Vagina (tissue), 2 donors: ENCODE measurements around the gene GPER1. TPM values are rescaled to one million over a fixed set of nuclear protein-coding genes. Genes with fewer than 3 reads are reported as not detected.

ENCODE experiments used
- DNase-seq, 2 donors: peaks; one replicate each; pipeline ENCODE4 v3.0.0-alpha.2; 2017; ENCODE audit errors: extremely low spot score in 2 of 2
- H3K27ac ChIP-seq: fragments of 200-600 bp; sonication (generic); one replicate; pipeline ENCODE4 v1.5.1; 2019
- H3K27me3 ChIP-seq: fragments of 200-600 bp; sonication (generic); one replicate; pipeline ENCODE4 v1.5.1; 2019
- H3K36me3 ChIP-seq, 2 donors: fragments of 200-600 bp; sonication (generic); one replicate each; pipeline ENCODE4 v1.5.1; 2017 to 2019
- H3K4me1 ChIP-seq: fragments of 200-600 bp; sonication (generic); one replicate; pipeline ENCODE4 v1.5.1; 2019
- H3K4me3 ChIP-seq, 2 donors: fragments of 200-600 bp; sonication (generic); 1 replicate in 1 of 2; 2 replicates in 1 of 2; pipeline ENCODE4 v1.5.1; 2016 to 2019
- H3K9me3 ChIP-seq: fragments of 200-600 bp; sonication (generic); one replicate; pipeline ENCODE4 v1.5.1; 2019
- POLR2A ChIP-seq, 2 donors: fragments of 450-650 bp; IDR thresholded peaks; one replicate each; pipeline ENCODE4 v1.6.1; 2017; ENCODE audit warnings: antibody characterized with exemption in 2 of 2, mild to moderate bottlenecking in 2 of 2, moderate library complexity in 2 of 2
- POLR2AphosphoS5 ChIP-seq, 2 donors: sonication (generic); formaldehyde crosslinking; IDR thresholded peaks; one replicate each; pipeline ENCODE4 v1.9.0; 2017; ENCODE audit warnings: antibody characterized with exemption in 2 of 2, mild to moderate bottlenecking in 2 of 2, low read depth in 1 of 2; ENCODE audit not compliant: insufficient read depth in 1 of 2
- intact Hi-C: fragments of 100-400 bp; cut with DNase I; formaldehyde crosslinking; loops from one replicate; pipeline ENCODE4 v1.15.1; 2023
- total RNA-seq: library from RNA; depleted of rRNA; stranded (reverse); fragments of >200 nt; gene quantifications from one replicate; pipeline ENCODE4 v1.2.3, GENCODE V29; 2016
- TF ChIP-seq, protein P1 (sequence below), 3 experiments: fragments of 450-650 bp in 2 of 3; fragments of 200-600 bp in 1 of 3; sonication (generic) in 1 of 3; IDR thresholded peaks; one replicate each; pipeline ENCODE4 v1.5.1; 2017 to 2019; ENCODE audit warnings: antibody characterized with exemption in 3 of 3, mild to moderate bottlenecking in 2 of 3, moderate library complexity in 2 of 3

Gene GPER1
- total RNA-seq, 1 donor from 2014 or later = 8.3 TPM

DNA sequence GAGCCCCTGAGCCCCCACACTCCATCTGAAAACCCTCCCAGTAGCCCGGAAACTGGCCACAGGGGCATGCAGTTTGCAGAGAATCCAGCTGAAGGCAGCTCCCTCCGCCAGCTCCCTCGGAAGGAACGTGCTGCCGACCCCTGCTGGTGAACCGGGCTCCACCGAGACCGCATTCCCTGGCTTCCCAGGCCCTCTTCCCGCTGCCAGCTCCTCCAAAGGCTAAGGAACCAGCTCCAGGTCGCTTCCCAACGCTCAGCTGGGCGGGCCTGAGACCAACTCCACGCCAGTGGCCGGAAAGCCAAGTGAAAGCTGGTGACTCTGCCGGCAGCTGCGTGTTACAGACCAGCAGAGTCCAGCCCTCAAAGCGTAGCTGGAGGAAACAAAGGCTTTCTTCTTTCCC lies 35.8 kb downstream of the GPER1 start:
- peak in 1 of 2 donors; percentile 60 for TF ChIP-seq POLR2AphosphoS5 (IDR thresholded peaks at IDR 0.05; ENCODE audit: insufficient read depth in 1 of 2, low read depth in 1 of 2)
- TF ChIP-seq, protein P1, sequence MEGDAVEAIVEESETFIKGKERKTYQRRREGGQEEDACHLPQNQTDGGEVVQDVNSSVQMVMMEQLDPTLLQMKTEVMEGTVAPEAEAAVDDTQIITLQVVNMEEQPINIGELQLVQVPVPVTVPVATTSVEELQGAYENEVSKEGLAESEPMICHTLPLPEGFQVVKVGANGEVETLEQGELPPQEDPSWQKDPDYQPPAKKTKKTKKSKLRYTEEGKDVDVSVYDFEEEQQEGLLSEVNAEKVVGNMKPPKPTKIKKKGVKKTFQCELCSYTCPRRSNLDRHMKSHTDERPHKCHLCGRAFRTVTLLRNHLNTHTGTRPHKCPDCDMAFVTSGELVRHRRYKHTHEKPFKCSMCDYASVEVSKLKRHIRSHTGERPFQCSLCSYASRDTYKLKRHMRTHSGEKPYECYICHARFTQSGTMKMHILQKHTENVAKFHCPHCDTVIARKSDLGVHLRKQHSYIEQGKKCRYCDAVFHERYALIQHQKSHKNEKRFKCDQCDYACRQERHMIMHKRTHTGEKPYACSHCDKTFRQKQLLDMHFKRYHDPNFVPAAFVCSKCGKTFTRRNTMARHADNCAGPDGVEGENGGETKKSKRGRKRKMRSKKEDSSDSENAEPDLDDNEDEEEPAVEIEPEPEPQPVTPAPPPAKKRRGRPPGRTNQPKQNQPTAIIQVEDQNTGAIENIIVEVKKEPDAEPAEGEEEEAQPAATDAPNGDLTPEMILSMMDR (IDR thresholded peaks at IDR 0.05) = peak in 2 of 3 experiments; percentile 16 to 42
- no peak for TF ChIP-seq POLR2A (IDR thresholded peaks at IDR 0.05)
- Histone ChIP-seq H3K36me3 (peaks cover 0 to 5% of the 10 kb centered on the region in 2 donors), H3K27me3 (no peaks in the 10 kb centered on the region), H3K9me3 (no peaks in the 10 kb centered on the region), H3K4me3 (peak overlapping the region; percentile 8 to 23), H3K4me1 (peaks cover 25% of the 10 kb centered on the region), H3K27ac (peak overlapping the region; percentile 67)
- DNase-seq = no peak
- intact Hi-C loops = loop anchor here (2.0 to 5.0 kb wide), 2 partner anchors 19 to 36 kb away; partner anchors contain the start of gene GPER1

DNA sequence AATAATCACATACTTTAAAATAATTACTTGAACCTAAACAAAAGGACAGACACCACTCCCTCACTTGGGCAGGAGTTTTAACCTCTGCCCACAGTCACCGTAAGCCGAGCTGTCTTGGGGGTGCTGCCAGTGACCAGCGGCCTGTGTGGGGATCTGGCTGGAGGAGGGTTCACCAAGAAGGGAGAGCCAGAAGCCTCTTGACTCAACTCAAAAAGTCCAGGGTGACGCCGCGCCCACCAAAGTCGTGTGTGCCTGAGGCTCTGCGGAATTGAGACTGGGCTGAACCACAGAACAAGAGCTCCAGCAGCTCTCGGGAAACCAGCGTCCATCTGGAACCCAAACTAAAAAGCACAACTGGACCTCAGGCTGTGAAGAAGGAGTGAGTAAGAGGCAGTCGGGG lies 36.3 kb downstream of the GPER1 start:
- Histone ChIP-seq H3K27me3 (no peaks in the 10 kb centered on the region), H3K4me3 (peak overlapping the region; percentile 8 to 23), H3K36me3 (peaks cover 0 to 5% of the 10 kb centered on the region in 2 donors), H3K4me1 (peaks cover 25% of the 10 kb centered on the region), H3K27ac (peak overlapping the region; percentile 67), H3K9me3 (no peaks in the 10 kb centered on the region)
- no peak for TF ChIP-seq POLR2AphosphoS5 (IDR thresholded peaks at IDR 0.05; ENCODE audit: insufficient read depth in 1 of 2, low read depth in 1 of 2)
- no peak for TF ChIP-seq POLR2A (IDR thresholded peaks at IDR 0.05)
- TF ChIP-seq, protein P1 (IDR thresholded peaks at IDR 0.05) = no peak
- intact Hi-C loops = loop anchor here (2.0 to 5.0 kb wide), 2 partner anchors 19 to 37 kb away; partner anchors contain the start of gene GPER1
- no peak for DNase-seq

DNA sequence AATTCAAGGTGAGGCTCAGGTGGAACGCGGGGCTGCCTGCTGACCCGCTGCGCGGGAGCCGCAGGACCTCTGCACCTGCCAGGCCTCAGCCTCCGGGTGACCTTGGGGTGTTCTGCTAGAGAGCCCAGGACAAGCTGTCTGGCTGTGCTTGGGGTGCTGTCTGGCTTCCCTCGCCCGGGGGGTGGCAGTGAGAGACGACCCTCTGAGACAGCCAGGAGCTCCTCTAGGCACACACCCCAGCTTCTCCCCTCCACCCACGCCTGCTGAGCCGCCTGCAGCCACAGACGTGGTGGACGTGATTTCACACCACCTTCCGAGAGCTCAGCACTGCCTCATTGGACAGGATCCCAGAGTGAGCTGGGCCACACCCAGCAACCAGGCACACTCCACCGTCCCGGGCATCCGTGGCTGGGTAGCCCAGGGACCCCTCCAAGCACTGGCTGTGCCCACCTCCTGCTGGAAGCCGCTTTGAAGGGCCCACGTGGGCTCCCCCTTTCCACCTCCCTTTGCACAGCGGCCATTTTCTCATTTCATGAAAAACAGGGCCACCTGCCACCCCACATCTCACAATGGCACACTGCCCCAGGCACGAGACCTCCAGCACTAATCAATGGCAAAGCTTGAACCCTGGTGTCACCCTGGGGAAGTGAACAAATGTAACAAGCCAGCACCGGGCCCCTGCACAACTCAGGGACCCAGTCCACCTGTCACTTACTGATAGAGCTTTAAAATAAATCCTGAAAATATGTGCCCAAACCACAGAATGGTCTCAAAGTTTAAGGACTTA lies 37.1 kb downstream of the GPER1 start:
- peaks cover 0 to 5% of the 10 kb centered on the region in 2 donors for H3K36me3 ChIP-seq
- no peak overlapping the region for H3K4me3 ChIP-seq
- H3K27me3 ChIP-seq = no peaks in the 10 kb centered on the region
- intact Hi-C loops = loop anchor here (2.0 to 5.0 kb wide), 2 partner anchors 20 to 38 kb away; partner anchors contain the start of gene GPER1
- no peak for DNase-seq
- no peak overlapping the region for H3K27ac ChIP-seq
- H3K9me3 ChIP-seq = no peaks in the 10 kb centered on the region
- TF ChIP-seq POLR2A (IDR thresholded peaks at IDR 0.05) = no peak
- TF ChIP-seq, protein P1 (IDR thresholded peaks at IDR 0.05) = no peak
- TF ChIP-seq POLR2AphosphoS5 (IDR thresholded peaks at IDR 0.05; ENCODE audit: insufficient read depth in 1 of 2, low read depth in 1 of 2) = no peak
- peaks cover 25% of the 10 kb centered on the region for H3K4me1 ChIP-seq

DNA sequence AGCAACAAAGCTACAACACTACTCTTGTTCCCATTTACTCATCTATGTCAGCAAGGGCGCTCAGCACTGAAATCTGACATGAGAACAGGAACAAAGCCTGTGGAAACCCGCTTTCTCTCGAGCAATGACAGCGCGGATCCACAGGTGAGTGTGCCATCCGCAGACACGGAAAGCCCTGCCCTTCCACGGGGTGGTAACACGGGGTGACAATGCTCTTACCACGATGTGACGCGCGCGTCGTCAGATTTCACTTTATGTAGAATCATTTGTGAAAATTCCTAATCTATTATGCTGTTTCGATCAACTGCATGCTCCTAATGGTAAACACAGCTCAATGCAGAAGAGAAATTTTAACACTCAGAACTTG lies 37.7 kb downstream of the GPER1 start:
- peaks cover 25% of the 10 kb centered on the region for H3K4me1 ChIP-seq
- no peaks in the 10 kb centered on the region for H3K9me3 ChIP-seq
- TF ChIP-seq POLR2A (IDR thresholded peaks at IDR 0.05) = no peak
- TF ChIP-seq POLR2AphosphoS5 (IDR thresholded peaks at IDR 0.05; ENCODE audit: insufficient read depth in 1 of 2, low read depth in 1 of 2) = no peak
- TF ChIP-seq, protein P1 (IDR thresholded peaks at IDR 0.05) = no peak
- intact Hi-C loops = loop anchor here (2.0 kb wide), 1 partner anchor 21 kb away; no protein-coding TSS in a partner anchor
- H3K4me3 ChIP-seq = no peak overlapping the region
- H3K36me3 ChIP-seq = peaks cover 0 to 5% of the 10 kb centered on the region in 2 donors
- DNase-seq = no peak
- H3K27ac ChIP-seq = no peak overlapping the region
- no peaks in the 10 kb centered on the region for H3K27me3 ChIP-seq

DNA sequence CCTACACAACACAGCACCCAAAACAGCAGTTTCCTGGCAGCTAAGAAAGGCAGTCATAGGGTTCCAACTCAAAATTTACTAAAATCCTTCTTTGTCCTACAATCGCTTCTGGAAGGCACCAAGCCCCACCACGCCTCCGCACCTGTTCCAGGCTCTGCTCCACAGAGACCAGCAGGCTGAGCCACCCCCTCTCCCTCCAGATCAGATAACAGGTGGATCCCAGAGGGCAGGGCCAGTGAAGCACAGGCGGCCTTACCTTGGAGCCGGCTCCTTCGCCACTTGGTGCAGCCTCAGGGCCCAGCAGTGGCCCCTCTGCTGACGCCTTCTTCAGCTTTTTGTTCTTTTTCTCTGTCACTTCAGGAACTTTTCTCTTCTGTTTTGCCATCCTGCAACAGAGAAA lies 39.1 kb downstream of the GPER1 start:
- intact Hi-C loops = no loop called here
- H3K4me1 ChIP-seq = peaks cover 25% of the 10 kb centered on the region

More for the DNA sequence above, 39.1 kb downstream of the GPER1 start:
- no peak for DNase-seq
- no peaks in the 10 kb centered on the region for H3K27me3 ChIP-seq
- no peak overlapping the region for H3K27ac ChIP-seq
- TF ChIP-seq POLR2A (IDR thresholded peaks at IDR 0.05) (no peak), POLR2AphosphoS5 (IDR thresholded peaks at IDR 0.05; ENCODE audit: insufficient read depth in 1 of 2, low read depth in 1 of 2) (no peak)
- no peaks in the 10 kb centered on the region for H3K9me3 ChIP-seq
- H3K4me3 ChIP-seq = no peak overlapping the region
- peaks cover 0 to 5% of the 10 kb centered on the region in 2 donors for H3K36me3 ChIP-seq
